Stimulated activated CD4-positive, alpha-beta T cell treated with anti-CD3 and anti-CD28 coated beads, Interleukin-1b, Interleukin-23, amount 100 ng/mL, for 24 hours (primary cell): Measurements from ENCODE around the gene SMURF1.

ENCODE experiments used
- DNase-seq, 4 experiments: peaks; one replicate each; pipeline ENCODE4 v3.0.0-alpha.2; 2020; ENCODE audit warnings: low read depth in 4 of 4, low spot score in 1 of 4

SMURF1 gene

DNA sequence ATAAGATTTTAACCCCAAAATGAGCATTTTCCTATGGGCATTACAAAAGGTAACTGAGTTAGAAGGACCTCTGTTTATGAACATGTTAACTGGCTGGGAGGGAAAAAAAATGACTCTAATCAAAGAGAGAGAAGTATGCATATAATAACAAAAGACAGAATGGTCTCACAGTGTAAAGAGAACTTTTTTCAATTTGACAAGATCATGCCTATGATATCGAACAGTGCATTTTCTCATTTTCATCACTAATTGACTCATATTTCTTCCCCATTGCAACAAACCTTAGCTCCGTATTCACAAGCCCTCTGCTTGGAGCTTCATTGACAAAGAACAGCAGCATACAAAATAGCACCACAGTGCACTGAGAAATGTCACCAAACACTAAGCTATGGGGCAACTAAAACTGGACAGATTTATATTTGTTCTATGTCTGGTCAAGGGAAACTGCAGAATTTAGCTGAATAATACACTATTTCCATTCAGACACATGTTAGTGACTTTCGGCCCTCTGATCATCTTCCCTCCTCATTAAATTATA lies 45.6 kb downstream of the SMURF1 start:
- no peak for DNase-seq

DNA sequence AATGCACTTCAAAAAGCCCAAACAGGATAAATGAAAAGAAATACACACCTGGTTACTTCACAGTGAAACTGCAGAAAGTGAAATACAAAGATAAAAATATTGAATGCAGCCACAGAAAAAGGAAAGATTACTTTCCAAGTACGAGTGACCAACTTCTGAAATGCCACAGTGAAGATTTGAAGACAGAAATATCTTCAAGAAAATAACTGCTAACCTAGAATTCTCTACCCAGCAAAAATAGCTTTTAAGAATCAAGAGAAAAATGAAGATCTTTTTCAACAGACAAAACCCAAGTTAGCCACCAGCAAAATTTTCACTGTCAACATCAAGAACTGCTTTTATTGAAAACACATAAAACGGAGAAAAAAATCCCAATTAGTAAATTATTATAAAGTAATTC lies 46.2 kb downstream of the SMURF1 start:
- no peak for DNase-seq

DNA sequence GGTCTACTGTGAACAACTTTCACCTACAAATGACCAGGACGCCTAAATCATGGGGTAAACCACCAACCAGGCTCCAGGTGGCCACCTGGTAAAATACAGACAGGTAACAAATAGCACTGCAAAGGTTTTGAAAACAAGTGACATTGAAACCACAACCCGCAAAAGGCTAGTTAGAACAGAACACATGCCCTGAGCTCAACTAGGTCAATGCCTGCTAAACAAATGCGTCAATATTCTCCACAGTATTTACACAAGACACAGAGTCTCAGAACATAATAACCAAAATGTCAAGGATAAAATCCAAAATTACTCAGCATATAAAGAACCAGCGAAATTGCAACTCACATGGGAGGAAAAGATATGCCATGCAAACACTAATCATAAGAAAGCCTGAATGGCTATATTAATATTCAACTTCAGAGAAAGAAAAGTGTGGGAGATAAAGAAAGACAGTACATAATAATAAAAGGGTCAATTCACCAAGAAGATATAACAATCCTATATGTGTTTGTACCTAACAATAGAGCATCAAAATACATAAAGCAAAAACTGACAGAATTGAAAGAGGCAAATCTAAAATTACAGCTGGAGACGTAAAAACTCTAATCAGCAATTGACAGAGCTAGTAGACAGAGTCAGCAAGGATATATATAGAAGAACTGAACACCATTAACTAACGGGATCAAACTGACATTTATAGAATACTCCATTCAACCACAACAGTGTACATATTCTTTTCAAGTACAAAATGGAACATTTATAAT lies 47.6 kb downstream of the SMURF1 start:
- no peak for DNase-seq

DNA sequence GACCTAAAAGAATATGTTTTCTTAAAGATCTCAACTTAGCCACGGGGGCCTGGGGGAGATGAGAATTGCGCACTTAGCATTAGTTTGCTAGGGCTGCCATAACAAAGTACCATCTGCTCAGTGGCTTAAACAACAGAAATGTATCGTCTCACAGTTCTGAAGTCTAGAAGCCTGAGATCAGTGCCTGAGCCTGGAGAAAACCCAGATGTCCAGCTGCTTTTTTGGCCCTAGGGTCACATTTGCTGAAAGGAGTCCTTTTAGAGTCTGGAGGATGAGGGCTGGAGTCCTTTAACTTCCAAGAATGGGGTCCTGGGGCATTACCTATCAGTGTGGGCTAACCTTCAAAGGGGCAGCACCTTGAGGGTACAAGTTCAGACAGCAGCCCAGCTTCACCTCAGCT lies 48.2 kb downstream of the SMURF1 start:
- DNase-seq: no peak

DNA sequence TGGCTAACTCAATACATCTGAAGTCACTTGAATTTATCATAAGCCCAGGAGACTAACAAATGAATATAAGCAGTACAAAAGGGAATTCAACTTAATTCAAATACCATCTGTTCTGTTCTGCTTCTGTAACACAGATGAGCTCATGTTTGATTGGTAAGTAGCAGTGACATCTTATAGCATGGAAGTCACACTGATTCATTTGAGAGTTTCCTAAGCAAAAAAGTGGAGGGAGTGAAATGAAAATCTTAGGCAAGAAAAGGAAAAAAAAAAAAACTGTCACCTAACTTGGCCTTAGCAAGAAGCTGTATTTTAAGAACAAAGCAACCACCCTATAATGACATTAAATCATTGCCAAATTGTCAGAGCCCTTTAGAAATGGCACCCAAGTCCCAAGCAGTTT lies 49.5 kb downstream of the SMURF1 start:
- DNase-seq: no peak

DNA sequence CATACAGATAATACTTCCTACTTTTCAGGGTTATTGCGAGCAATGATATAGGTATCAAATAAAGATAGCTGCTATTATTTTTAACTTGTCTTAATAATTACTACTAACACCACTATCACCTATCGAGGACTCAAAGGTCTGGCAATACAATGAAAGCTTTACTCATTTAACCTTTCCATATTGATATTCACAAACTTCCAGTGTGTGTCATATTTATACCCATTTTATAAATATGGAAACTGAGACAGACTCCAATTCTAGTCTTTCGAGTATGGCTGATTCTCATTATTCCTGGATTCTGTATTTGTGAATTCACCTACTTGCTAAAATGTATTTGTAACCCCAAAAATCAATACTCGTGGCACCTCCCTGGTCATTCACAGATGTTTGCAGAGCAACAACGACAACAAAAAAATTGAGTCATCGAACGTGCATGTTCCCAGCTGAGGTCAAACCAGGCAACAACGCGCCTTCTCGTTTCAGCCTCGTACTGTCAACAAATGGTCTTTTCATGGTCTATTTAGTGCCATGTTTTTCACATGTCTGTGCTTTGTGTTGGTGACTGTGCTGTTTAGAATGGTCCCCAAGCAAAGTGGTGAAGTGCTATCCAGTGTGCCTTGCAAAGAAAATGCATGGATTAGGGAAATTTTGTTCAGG lies 51.7 kb downstream of the SMURF1 start:
- no peak for DNase-seq

DNA sequence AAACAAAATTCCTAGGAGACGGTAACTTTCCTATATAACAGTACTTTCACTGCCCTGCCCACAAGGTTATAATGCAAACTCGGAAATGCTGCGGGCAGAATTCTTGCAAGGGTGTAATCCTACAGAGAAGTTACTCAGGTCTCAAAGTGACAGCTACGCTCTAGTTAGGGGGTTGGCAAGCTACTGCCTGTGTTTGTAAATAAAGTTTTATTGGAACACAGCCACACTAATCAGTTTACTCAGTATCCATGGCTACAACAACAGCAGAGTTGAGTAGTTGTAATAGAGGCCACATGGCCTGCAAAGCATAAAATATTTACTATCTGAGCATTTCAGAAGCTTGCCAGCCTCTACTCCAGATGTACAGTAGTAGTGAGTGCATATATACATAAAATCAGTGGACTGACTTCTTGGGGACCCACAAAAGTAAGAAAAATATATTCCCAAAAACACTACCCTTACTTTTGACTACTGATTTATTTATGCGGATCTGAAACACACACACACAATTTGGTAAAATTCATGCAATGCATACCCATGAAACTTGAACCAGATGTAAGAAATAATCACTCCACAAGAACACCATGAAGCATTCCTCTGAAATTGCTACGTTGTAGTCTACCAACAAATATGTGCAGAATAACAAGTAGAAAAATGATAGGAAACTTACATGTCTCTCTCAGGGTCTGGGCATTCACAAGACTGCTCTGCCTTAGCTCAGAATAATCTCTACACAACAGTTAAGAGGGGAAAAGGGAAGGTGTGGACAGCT lies 53.0 kb downstream of the SMURF1 start:
- no peak for DNase-seq

DNA sequence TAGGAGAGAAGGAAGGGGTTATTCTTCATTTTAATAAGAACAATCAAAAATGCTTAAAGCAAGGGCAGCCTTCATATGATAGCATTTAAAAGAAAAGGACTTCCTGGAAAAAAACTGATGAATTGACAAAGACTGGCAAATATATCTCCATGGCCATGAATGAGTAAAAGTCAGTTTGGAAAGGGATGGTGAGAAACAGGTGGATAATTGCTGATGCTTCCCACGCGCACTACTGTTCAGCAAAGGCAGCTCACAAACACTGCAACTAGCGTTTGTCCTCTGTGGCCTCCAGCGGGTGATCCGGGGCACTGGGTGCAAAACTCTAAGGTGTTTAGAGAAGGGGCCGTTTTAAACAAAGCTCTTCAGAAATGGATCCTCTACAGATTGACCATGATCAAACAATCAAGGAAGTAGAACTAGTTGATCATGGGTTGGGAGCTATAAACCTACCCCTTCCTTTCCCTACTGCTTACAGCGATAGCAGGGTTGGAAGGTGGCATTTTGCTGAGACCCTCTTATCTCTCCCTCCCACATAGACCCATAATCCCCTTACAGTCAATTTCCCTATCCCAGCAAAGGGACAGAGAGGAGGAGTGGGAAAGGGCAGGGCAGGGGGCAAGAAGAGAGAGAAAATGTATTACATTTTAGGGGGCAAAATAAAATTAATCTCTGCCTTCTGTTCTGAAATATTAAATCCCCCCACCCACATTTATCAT lies 53.8 kb downstream of the SMURF1 start:
- DNase-seq: no peak

DNA sequence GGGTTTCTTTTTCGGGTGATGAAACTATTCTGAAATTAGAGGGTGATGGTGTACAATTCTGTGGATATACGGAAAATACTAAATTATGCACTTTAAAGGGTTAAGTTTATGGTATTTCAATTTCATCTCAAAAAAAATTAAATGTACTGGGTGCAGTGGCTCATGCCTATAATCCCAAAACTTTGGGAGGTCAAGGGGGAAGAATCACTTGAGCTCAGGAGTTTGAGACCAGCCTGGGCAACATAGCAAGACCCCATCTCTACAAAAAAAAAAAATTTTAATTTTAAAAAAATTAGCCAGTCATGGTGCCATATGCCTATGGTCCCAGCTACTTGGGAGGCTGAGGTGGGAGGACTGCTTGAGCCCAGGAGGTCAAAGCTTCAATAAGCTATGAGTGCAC lies 57.0 kb downstream of the SMURF1 start:
- DNase-seq: no peak

DNA sequence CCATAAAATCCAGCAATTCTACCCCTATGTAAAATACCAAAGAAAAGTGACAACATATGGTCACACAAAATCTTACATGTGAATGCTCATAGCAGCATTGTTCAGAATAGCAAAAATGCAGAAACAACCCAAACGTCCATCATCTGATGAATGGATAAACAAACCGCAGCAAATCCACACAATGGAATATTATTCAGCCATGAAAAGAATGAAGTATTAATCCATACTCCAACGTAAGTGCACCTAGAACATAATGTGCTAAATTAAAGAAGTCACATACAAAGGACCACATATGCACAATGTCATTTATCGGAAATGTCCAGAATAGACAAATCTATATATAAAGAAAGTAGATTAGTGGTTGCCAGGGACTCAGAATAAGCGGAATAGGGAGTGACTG lies 57.4 kb downstream of the SMURF1 start:
- no peak for DNase-seq

DNA sequence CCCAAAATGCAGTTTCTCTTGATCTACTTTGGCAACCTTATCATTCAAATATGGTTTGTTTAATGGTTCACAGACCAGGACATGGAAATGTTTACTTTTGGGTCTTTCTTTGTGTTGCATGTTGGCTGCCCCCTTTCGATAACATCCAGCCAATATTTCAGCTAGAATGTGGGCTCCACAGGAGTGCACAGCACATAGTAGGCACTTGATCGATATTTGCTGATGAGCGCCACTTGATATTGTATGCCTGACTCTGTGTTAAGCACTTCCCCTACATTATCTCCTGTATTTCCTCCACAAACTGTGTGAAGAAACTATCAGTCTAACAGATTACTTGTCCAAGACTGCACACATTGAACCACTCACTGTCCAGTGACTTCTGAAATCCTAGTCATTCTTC lies 60.2 kb downstream of the SMURF1 start:
- DNase-seq: no peak

DNA sequence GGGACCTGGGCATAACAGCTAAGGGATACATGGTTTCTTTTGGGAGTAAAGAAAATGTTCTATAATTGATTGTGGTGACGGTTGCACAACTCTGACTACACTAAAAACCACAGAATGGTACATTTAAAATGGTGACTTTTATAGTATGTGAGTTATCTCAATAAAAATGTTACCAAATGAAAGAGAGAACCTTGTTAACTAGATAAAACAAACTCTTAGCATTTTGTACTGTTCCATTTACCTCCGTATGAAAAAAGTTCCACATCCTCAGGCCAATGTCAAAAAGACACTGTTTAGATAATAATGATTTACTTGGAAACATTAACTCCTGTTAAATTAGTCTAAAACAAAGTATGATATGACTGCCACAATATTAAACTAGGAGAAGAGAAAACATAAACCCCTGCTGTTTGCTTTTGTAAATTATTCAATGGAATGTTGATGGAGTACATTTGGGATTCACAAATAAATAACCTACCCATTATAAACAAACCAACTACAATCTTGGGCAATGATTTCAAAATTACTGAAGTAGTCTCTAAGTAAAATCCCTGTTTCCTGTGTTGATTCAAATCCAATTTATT lies 60.7 kb downstream of the SMURF1 start:
- DNase-seq: no peak

DNA sequence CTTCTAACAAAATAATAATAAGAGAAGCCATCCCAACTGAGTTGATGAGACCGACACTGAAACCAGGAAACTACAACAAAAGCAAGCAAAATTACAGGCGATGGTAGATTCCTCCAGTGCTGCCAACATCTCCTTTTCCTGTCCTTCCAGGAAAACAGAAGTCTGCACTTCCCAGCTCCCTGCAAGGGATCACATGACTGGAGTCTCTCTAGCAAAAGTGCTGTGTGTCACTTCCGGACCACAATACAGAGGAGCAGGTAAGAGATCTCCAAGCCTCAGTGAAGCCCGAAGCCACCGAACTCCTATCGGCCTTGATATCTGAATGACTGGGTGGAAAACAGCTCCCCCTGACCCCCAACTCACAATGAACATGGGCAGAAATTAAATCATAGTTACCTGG lies 63.2 kb downstream of the SMURF1 start:
- DNase-seq: no peak

DNA sequence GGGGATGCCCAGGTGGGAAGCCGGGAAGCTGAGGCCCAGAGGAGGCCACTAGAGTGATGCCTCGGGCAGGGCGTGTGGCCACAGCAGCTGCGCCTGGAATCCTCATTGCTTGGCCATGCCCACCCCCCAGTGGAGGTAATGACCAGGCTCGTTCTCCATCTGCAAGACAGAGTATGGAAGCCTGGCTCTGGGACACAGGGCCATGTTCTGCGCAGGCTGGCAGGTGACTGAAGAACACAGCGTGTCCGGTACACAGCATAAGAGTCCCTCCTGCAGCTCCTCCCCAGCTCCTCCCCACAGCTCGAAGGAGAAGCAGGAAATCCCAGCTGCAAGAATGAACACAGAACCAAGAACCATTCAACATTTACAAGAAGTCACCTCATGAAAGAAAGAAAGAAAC lies 64.8 kb downstream of the SMURF1 start:
- DNase-seq: no peak

DNA sequence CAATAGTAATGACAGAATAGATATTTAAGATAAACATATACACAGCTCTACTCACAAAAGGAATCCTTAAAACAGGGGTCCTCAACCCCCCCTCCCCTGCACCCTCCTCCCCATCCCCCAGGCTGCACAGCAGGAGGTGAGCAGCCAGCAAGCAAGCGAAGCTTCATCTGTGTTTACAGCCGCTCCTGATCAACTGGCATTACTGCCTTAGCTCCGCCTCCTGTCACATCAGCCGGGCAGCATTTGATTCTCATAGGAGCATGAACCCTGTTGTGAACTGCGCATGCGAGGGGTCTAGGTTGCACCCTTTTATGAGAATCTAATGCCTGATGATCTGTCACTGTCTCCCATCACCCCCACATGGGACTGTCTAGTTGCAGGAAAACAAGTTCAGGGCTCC lies 65.5 kb downstream of the SMURF1 start:
- no peak for DNase-seq

DNA sequence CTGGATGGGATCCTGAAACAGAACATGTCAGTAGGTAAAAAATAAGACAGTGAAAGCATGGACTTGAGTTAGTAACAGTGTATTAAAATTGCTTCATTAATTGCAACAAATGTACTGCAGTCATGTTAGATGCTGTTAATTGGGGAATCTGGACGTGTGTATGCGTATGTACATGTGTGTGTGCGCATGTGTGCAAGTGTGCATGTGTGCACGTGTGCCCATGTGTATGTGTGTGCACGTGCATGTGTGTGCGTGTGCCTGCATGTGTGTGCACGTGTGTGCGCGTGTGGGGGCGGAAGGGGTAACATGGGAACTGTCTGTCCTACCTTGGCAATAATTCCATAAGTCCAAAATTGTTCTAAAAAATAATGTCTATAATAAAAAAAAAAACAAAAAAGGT lies 67.3 kb downstream of the SMURF1 start:
- DNase-seq: no peak

DNA sequence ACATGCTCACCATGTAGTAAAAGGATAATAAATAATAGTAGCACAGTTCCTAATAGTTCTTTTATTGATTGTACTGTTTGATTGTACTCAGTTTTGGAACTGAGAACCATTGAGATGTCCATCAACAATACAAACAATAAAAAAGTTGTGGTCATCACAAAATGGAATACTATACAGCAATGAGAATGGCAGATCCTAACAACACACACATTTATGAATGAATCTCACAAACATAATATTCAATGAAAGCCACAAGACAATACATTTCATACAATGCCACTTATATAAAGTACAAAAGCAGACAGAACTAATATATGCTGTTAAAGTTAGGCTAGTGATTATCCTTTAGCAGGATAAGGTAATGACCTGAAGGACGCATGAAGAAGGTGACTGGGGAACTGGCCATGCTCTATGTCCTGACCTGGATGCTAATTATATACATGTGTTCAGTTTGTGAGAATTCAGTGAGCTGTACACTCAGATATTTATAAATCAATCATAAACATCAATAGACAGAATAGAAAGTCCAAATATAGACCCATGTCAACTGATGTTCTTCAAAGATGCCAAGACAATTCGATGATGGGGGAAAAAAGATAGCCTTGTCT lies 70.0 kb downstream of the SMURF1 start:
- no peak for DNase-seq

DNA sequence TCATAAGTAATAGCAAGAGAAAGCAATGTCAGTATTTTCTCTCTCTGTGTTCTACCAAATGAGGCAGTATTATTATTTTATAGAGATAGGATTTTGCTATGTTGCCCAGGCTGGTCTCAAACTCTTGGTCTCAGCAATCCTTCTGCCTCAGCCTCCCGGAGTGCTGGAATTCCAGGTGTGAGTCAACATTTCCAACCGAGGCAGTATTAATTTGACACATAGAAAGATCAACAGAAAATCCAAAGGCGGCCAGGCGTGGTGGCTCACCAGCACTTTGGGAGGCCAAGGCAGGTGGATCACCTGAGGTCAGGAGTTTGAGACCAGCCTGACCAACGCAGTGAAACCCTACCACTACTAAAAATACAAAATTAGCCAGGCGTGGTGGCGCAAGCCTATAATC lies 71.8 kb downstream of the SMURF1 start:
- no peak for DNase-seq

DNA sequence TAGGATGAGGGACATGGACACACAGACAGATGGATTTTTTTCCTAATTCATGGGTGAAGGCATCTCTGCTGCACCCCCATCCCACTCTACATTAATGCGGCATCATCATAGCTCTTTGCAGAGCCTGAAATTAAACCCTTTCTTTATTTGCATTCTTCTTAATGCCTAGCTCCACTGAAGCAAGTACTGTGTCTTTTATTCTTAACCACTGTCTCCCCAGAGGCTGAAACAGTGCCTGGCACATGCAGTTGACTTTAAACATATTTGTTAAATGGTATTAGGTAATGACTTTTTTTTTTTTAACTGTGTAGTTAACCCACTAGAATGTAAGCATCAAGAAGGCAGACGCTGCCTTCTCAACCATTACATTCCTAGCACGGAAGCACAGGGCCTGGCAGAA lies 73.5 kb downstream of the SMURF1 start:
- no peak for DNase-seq

DNA sequence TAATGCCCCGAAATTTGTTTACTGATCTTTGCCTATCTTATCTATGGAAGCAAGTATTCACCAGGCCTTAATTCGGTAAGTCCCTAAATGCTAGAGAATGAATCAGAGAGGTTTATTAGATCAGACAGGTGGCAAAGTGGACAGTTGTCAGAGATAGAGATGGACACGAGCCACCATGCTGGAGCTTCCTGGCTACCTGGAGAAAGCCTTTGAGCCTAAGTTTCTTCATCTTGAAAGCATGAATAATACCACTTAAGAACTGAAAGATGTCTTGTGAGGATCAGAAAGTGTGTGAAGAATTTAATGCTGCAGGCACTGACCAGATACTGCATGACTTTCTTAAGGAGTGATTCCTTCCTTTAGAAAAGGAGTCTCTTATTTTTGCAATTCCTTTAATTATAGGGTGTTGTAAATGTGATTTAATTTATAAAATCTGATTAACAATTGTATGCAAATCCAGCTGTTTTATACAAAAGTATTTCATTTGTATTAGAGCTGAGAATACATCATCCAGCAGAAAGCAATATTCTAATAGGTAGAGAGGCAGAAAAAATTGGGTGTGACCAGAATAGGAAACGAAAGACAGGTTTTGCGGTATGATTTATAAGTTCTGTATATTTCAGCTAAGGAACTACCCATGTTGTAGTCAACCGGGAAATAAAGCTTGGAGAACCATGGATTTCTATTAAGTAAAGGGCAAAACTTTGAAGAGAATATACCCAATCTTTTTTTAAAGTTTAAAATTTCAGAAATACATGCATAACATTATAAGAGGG lies 82.7 kb downstream of the SMURF1 start:
- DNase-seq: no peak
